Activated CD4-positive, alpha-beta T cell treated with anti-CD3 and anti-CD28 coated beads for 1 hour (primary cell): ENCODE measurements around the gene HTR6.

Experiments
- DNase-seq: peaks from one replicate; pipeline ENCODE4 v3.0.0-alpha.2; 2020

Gene HTR6

DNA sequence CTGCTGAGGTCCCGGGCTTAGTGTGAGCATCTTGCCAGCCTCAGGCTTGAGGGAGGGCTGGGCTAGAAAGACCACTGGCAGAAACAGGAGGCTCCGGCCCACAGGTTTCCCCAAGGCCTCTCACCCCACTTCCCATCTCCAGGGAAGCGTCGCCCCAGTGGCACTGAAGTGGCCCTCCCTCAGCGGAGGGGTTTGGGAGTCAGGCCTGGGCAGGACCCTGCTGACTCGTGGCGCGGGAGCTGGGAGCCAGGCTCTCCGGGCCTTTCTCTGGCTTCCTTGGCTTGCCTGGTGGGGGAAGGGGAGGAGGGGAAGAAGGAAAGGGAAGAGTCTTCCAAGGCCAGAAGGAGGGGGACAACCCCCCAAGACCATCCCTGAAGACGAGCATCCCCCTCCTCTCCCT lies 7.2 kb upstream of the HTR6 start:
- DNase-seq = no peak

DNA sequence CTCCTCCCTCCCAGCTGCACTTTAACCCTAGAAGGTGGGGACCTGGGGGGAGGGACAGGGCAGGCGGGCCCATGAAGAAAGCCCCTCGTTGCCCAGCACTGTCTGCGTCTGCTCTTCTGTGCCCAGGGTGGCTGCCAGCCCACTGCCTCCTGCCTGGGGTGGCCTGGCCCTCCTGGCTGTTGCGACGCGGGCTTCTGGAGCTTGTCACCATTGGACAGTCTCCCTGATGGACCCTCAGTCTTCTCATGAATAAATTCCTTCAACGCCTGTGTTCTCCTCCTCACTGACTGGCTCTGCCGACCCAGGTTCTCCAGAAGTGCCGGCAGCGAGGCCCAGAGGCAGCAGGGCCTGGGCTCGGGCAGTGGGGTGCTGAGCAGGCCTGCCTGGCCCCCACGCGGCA lies 6.5 kb upstream of the HTR6 start:
- DNase-seq = no peak

DNA sequence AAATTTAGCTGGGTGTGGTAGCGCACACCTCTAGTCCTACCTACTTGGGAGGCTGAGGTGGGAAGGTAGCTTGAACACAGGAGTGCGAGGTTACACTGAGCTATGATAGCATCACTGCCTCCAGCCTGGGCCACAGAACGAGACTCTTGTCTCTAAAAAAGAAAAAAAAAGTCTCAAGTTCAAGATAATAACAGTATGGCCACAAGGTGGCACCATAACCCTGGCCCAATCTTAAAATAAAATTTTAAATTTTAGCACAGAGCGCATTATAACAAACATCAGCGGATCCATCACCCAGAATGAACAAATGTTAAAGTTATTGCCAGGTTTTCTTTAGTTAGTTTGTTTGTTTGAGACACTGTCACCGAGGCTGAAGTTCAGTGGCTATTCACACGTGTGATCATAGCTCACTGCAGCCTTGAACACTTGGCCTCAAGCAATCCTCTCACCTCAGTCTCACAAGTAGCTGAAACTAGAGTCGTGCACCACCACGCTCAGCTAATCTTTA lies 2.9 kb upstream of the HTR6 start:
- no peak for DNase-seq

- no peak for DNase-seq
These were observed 2.4 kb upstream of the HTR6 start for GRCh38 chr1:19662313-19662712.

DNA sequence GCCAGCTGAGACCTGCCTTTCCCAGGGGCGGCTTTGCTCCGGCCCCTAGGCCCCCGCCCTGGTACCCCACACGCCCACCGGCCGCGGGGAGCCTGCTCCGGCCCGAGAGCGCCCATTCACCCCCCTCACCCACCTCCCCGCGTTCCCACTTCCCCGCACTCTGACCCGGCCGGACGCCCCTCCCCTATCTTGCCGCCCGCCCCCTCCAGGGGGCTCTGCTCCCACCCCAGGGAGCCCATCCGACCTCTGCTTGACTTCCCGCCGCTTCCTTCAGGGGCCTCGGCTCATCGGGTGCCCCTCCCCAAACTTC lies 466 bp downstream of the HTR6 start:
- DNase-seq = no peak

- no peak for DNase-seq
These were observed 1.1 kb downstream of the HTR6 start for GRCh38 chr1:19665496-19666465.

- DNase-seq = no peak
These were observed 4.2 kb downstream of the HTR6 start for GRCh38 chr1:19668888-19669287.

DNA sequence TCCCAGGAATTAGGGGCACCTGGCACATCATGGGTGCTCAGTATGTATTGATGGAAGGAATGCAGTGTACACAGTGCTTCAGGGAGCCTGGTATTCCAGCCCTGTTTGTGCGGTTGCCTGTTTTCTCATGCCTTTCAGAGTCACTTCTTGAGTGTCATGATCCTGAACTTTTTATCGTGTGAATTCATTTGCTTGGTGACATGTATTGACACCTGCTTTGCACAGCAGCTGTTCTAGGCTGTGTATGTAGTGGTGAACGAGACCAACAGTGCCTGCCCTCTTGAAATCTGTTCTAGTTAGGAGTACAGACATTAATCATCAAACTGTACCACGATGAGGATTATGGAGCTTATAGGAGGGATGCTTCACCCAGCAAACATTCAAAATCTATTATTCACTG lies 6.1 kb downstream of the HTR6 start:
- DNase-seq = no peak

DNA sequence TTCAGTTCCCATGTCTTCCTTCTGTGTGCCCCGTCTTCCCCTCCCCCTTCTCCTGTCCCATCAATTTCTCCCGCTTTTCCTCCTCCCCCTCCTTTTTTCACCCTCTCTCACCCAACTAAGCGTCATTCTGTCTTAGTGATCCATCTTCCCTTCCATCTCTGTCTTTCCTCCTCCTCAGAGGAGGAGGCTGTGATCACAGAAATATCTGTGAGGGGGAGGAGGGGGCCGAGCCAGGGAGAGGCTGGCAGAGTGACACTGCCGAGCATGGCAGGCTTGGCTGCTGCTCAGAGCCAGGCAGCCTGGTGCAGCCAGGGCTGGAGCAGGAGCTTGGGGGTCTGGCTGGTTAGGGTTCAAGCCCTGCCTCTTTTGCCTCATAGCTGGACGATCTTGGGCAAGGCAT lies 7.6 kb downstream of the HTR6 start:
- DNase-seq = no peak

DNA sequence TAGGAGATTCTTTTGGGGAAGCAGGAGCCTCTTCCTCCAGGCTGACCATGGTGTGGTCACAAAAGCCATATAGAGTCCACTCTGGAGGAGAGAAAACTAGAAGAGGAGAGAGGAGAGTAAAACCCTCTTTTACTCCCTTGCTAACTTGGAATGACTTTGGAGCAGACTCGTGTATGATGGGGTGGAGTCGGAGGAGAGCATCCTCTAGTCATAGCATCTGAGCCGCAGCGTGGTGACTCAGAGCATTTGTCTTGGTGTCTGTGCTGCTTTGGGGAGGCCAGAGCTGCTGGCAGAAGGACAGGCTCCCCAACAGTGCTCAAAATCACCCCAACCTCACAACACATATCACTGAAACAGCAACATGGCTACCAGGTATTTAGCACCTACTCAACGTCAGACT lies 11.1 kb downstream of the HTR6 start:
- no peak for DNase-seq

DNA sequence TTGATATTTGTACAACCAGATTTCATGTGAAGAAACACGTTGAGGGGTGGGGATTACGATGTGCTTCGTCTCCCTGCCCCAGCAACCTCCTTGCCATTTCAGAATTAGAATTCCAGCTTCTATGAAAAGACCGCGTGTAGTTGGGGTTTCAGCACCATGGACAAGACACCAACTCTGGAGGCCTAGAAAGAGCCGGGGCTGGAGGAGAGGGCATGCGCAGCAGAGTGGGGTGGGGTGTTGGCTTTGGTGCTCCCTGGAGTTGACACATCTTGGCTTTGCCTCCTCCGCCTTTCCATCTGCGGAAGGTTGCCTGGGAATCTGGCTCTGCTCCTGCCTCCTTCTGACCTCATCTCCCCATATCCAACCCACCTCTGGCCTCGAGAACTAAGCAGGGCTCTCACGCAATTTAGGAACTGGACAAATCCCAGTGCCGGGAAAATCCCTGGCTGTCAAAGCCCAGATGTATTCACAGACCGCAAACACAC lies 11.8 kb downstream of the HTR6 start:
- no peak for DNase-seq

GRCh38 chr1:19678493-19678892 lies 13.8 kb downstream of the HTR6 start:
- no peak for DNase-seq

GRCh38 chr1:19678931-19679453 lies 14.3 kb downstream of the HTR6 start:
- DNase-seq = no peak

DNA sequence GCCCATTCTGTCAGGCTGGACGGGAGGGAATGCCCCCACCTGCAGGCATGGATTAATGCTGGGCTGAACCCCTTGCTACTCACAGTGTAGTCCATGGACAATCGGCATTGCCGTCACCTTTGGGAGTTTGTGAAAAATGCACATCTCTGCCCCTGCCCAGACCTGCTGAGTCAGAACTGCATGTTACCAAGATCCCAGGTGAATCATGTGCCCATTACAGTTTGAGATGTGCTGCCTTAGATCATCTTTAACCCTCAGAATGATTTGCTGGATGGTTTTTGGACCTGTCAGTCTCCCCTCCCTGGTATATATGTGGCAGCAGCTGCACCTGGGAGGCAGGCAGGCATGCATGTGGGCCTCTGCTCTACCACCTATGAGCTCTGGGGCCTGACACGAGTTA lies 15.0 kb downstream of the HTR6 start:
- DNase-seq = no peak

- no peak for DNase-seq
These were observed 16.0 kb downstream of the HTR6 start for GRCh38 chr1:19680644-19681043.

- no peak for DNase-seq
These were observed 17.6 kb downstream of the HTR6 start for GRCh38 chr1:19682257-19682656.

GRCh38 chr1:19682901-19683300 lies 18.2 kb downstream of the HTR6 start:
- no peak for DNase-seq

DNA sequence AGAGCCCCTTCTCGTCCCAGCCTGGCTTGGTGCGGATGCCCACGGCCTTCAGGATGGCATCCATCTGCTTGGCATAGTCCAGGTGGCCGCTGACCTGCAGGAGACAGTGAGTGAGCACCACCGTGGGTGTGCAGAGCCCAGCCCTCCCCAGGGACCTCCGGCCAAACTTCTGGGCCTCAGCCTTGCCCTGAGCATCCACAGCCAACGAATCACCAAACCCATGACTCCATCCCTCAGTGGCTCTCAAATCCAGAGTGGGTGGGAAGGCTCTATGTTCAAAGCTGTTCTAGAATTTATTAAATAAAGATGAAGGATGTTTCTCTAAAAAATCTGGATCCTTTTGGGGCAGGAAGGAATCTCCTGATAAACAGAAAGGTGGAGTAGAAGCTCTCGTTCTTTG lies 18.7 kb downstream of the HTR6 start:
- DNase-seq = no peak

GRCh38 chr1:19684677-19685076 lies 20.0 kb downstream of the HTR6 start:
- no peak for DNase-seq

DNA sequence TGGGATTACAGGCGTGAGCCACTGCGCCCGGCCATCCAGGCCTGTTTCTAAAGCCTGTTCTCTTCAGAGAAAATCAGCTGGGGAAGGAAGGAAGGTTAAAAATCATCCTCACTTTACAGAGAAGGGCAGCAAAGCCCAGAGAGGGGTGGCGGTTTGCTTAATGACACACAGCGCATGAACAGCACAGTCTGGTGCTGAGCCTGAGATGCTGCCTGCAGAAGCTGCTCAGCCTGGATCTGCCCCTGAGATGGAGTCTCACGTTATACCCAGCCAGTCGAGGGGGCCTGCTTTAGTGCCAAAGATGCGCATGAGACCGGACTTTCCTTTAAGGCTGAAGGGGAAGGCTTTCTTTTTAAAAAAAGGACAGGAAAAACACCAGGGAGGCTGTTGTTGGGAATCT lies 21.3 kb downstream of the HTR6 start:
- no peak for DNase-seq

GRCh38 chr1:19687414-19687813 lies 22.7 kb downstream of the HTR6 start:
- DNase-seq = no peak

- peak; percentile 22 for DNase-seq
These were observed 23.6 kb downstream of the HTR6 start for GRCh38 chr1:19688041-19688842.

DNA sequence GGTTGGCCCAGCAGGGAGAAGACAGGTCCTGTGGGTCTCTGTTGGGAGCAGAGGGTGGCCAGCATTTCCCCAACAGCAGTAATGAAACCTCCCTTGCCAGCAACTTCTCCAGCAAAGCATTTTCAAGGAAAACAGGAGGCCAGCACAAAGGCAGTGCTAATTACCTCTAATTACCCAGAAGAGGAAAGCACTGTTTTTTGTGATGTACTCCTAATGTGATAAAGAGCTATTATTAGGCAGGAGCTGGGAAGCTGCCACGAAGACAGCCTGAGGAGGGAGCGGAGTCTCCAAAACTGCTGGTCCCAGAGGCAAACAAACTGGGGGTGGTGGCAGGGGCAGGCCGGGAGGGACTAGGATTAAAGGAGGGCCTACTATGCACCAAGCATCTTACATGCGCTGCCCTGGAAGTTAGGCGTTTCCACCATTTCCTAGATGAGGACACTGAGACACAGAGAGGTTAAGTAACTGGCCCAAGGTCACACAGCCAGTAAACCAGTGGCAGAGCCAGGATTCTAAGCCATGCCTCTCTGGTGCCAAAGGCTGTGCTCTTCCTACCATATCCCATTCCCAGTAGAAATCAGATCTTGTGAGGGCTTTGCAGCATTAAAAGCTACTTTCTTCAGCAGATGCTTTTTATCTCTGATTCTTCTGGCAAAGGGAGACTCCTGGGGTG lies 24.5 kb downstream of the HTR6 start:
- DNase-seq = no peak
